ENCODE results near the gene TSC22D4. TPM values are rescaled to one million over a fixed set of nuclear protein-coding genes. Genes with fewer than 3 reads are reported as not detected.

TSC22D4 gene
- total and polyA plus RNA-seq, 9 of the 15 experiments (the other 6 are each of a cell fraction or from before 2014, with no cell fraction given) = 0.37 to 107 (median 28.7) TPM

- Histone ChIP-seq H3K27me3 (ENCODE audit: control insufficient read depth in 2 of 2, insufficient read depth in 2 of 2, low read length in 2 of 2) (no peaks in the 10 kb centered on the region), H3K4me1 (replicated peaks in 1 of 2; ENCODE audit: control insufficient read depth in 2 of 2, insufficient read depth in 2 of 2, low read length in 2 of 2) (peaks cover 4 to 59% of the 10 kb centered on the region in 2 experiments; a peak in 3 of 5 replicates), H3K9ac (ENCODE audit: insufficient read depth in 1 of 2, low read depth in 2 of 2, low read length in 2 of 2) (no peak overlapping the region), H2AFZ (ENCODE audit: low read depth, low read length) (no peak overlapping the region), H3K9me1 (ENCODE audit: control insufficient read depth, insufficient read depth, low read length) (no peaks in the 10 kb centered on the region), H3K27ac (ENCODE audit: extremely low read depth, low read depth, low read length) (no peak overlapping the region), H3K4me2 (ENCODE audit: insufficient read depth, low read length) (no peak overlapping the region), H4K20me1 (replicated peaks; ENCODE audit: control insufficient read depth, insufficient read depth, low read length) (no peaks in the 10 kb centered on the region), H3K4me3 (no peak overlapping the region), H3K36me3 (ENCODE audit: control insufficient read depth, insufficient read depth, low read length) (no peaks in the 10 kb centered on the region), H3K9me3 (replicated peaks; ENCODE audit: control insufficient read depth, insufficient read depth, low read depth, low read length) (no peaks in the 10 kb centered on the region), H3K79me2 (ENCODE audit: control insufficient read depth, insufficient read depth, low read length) (no peaks in the 10 kb centered on the region)
- ChIA-PET CTCF (ENCODE audit: low intra/inter-chr PET ratio) (no interaction called here), POLR2A (interaction anchor here (0.6 to 1.5 kb wide), 4 partner anchors 15 to 183 kb away, joined by 3 to 4 read pairs (median 3); partner anchors contain the start of gene GNB2)
- intact Hi-C loops (cut with micrococcal nuclease) (no loop called here), in situ Hi-C loops (cut with MboI) (no loop called here)
- DNase-seq (ENCODE audit: extremely low read depth in 1 of 4, low spot score in 3 of 4) (peak; percentile 96 to 99 (median 98)), ATAC-seq (peak; percentile 86), FAIRE-seq (peak; percentile 97)
- BruUV-seq (replicated peaks) = no TSS peak
- WGBS (ENCODE audit: insufficient coverage, low coverage, missing lambda C conversion rate) = 16% methylated on average over 8 of the region's 9 CpGs
- TF ChIP-seq ZNF449 (CRISPR knock-in tag; IDR thresholded peaks at IDR 0.05) (no peak), ZBTB40 (IDR thresholded peaks at IDR 0.05) (no peak), ZBTB40 (CRISPR knock-in tag; IDR thresholded peaks at IDR 0.05) (no peak), DIDO1 (tag; IDR thresholded peaks at IDR 0.05; ENCODE audit: low read depth) (no peak), ZNF57 (CRISPR knock-in tag; IDR thresholded peaks at IDR 0.05) (no peak), ZBTB49 (CRISPR knock-in tag; IDR thresholded peaks at IDR 0.05; ENCODE audit: borderline replicate concordance) (no peak), DACH1 (IDR thresholded peaks at IDR 0.05; ENCODE audit: partially characterized antibody) (peak; percentile 67), ATF3 (IDR thresholded peaks at IDR 0.05) (no peak), ATF3 (CRISPR knock-in tag; conservative IDR thresholded peaks at IDR 0.05) (no peak)
These were observed 10.8 kb upstream of the TSC22D4 start for GRCh38 chr7:100489824-100490223.

Data from K562 (cell line).